C4-2B (cell line): ENCODE data around the gene PFKFB4.

Experiments used
- H3K27ac ChIP-seq: fragments of 450-650 bp; 2 replicates; pipeline ENCODE4 v1.5.1; 2017
- ZFX ChIP-seq: fragments of 450-650 bp; IDR thresholded peaks from 2 replicates; pipeline ENCODE4 v1.6.1; 2017
- TF ChIP-seq, protein P1 (sequence below): fragments of 450-650 bp; conservative IDR thresholded peaks from 2 replicates; pipeline ENCODE4 v1.5.1; 2017; ENCODE audit warnings: mild to moderate bottlenecking

Gene PFKFB4

DNA sequence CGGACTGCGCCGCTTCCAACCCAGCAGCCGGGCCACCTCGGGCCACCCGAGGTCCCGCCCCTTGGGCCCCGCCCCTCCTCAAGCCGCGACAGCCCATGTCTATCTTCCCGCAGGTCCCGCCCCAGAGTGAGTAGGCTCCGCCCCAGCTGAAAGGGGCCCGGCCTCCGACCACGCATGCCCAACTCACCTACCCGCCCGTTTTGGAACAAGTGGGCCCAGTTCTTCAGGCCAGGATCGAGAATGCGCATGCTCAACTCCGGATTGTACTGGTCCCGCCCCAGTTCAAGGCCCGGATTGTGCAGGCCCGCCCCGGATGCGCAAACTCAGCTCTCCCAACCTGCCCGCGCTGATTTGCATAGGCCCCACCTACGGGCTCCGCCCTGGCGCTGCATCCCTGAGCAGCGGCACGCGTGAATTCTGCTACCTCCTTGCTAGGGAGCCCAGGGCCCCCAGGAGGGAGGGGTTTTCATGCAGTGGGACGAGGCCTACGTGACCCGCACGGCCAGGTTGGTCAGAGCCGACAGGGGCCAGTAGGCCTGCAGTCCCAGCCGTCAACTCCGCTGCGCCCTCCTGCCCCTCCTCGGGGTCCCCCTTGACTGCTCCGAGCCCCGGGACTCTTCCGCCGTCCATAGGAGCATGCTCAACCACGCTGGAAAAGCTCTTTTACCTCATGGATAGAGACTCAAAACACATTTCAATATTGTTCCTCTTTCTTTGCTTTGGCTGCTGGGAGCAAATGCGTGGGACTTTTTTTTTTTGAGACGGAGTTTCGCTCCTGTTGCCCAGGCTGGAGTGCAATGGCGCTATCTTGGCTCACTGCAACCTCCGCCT lies at the start of gene PFKFB4:
TSS of gene PFKFB4 (minus strand) at position 8 of the 831 bp plus-strand sequence. CDS start 26 bp downstream, outside the sequence.
- H3K27ac ChIP-seq, result peak within 1 kb of the TSS; percentile 71

DNA sequence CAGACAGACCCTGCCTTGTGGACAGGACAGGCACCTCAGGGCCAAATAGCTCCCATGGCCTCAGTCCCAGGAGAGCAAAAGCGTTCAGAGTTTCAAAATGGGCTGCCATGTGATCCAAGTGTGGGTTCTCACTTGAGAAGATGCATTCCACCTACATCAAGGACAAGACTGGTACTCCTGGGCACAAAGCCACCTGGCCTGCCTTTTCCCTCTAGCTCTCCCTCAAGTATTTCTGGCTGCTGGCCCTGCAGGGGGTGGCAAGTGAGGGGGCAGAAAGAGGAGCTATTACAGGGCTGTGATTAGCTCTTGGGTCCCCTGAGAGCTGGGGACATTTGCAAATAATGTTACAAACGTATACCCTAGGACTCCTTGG lies 45.0 kb upstream of the PFKFB4 start:
- H3K27ac ChIP-seq, result no peak overlapping the region
- TF ChIP-seq ZFX, result no peak
- TF ChIP-seq, protein P1, sequence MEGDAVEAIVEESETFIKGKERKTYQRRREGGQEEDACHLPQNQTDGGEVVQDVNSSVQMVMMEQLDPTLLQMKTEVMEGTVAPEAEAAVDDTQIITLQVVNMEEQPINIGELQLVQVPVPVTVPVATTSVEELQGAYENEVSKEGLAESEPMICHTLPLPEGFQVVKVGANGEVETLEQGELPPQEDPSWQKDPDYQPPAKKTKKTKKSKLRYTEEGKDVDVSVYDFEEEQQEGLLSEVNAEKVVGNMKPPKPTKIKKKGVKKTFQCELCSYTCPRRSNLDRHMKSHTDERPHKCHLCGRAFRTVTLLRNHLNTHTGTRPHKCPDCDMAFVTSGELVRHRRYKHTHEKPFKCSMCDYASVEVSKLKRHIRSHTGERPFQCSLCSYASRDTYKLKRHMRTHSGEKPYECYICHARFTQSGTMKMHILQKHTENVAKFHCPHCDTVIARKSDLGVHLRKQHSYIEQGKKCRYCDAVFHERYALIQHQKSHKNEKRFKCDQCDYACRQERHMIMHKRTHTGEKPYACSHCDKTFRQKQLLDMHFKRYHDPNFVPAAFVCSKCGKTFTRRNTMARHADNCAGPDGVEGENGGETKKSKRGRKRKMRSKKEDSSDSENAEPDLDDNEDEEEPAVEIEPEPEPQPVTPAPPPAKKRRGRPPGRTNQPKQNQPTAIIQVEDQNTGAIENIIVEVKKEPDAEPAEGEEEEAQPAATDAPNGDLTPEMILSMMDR, result no peak

More for the DNA sequence above, at the start of gene PFKFB4:
- TF ChIP-seq, protein P1, result no peak
- no peak for TF ChIP-seq ZFX

DNA sequence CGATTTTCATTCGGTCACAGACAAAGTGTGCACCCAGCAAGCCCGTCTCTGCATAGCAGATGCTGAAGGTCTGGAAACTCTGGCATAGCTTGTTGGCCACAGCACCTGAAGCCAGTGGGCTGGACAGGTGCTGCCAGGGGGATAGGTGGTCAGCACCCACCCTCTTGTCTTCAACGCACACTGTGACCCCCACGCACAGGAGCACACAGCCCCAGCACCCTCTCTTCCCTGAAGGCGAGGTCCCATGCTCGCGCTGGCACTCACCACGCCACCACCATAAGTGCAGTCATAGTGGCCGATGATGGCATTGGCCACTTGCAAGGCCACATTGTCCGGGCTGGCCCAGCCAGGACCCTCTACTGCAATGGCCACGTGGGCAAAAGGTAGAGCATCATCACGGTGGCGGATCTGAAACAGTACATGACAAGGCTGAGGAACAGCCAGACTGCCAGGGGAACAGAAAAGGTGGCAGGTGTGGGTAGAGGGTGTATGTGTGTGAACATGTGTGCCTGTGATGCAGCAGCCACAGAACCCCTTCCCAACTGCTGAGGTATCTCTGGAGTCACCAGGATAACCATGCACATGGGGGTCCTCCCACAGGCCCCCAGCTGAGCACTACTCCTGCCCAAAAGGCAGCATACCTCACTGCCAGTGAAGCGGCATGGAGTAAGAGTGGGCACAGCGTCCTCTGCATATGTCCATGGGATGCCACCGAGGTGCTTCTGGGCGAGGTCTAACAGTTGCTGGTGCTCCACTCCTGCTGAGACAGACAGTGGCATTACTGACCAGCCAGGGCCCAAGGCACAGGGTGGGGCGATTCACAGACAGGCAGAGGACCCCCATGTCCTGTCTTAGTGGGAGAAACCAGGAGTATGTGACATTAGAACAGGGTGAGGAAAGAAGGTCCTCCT lies 44.4 kb upstream of the PFKFB4 start:
- TF ChIP-seq, protein P1, result no peak
- no peak for TF ChIP-seq ZFX
- no peak overlapping the region for H3K27ac ChIP-seq

DNA sequence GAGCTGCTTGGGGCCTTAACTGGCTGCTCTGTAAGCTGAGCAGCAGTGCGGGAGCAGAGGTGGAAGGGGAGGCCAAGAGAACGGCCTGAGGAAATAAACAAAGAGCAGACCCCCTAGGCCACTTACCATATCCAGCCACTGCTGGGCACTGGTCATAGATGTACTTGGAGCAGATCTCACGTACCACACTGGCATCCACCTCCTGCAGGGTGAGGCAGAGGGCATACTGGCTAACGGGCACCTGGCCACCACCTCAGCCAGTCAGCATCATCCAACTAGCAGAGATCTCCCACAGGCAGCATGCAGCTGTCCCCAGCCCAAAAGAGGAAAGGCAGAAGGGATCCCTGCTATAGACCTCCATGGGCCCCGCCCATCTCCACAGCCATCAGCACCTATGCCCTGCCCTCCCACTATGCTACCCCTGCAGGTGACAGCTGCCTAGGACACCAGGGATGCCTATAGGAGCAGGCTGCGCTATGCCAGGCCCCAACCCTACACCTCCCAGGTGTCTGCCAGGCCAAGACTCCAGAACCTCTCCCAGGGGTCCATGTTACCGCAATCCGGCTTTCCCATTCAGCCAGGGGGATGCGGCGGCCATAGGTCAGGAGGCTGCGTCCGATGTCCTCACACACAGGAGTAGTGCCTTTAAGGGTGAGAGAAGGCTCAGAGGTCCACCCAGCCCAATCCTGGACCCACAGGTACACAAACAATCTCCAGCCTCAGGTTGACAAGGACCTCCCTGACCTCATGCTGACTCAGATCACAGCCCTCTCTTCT lies 43.1 kb upstream of the PFKFB4 start:
- TF ChIP-seq, protein P1, result no peak
- no peak for TF ChIP-seq ZFX
- no peak overlapping the region for H3K27ac ChIP-seq

DNA sequence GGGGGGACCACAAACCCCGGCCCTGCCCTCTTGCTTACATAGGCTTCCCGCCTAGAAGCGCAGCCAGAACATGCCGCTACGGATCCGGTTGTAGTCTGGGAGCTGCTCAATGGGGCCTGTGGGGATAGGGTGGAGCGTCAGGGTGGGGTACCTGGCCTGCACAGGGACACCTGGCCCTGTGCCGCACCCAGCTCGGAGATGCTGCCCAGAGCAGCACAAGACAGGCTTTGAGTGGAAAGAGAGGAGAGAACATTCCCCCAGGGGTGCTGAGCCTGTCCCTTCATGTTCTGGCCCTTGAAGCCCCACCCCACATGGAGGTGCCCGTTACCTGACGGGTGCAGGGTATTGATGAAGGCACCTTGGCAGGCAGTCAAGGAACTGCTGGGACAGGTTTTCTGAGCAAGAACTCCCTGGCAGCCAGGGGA lies 42.5 kb upstream of the PFKFB4 start:
- no peak overlapping the region for H3K27ac ChIP-seq
- no peak for TF ChIP-seq ZFX
- TF ChIP-seq, protein P1, result no peak

DNA sequence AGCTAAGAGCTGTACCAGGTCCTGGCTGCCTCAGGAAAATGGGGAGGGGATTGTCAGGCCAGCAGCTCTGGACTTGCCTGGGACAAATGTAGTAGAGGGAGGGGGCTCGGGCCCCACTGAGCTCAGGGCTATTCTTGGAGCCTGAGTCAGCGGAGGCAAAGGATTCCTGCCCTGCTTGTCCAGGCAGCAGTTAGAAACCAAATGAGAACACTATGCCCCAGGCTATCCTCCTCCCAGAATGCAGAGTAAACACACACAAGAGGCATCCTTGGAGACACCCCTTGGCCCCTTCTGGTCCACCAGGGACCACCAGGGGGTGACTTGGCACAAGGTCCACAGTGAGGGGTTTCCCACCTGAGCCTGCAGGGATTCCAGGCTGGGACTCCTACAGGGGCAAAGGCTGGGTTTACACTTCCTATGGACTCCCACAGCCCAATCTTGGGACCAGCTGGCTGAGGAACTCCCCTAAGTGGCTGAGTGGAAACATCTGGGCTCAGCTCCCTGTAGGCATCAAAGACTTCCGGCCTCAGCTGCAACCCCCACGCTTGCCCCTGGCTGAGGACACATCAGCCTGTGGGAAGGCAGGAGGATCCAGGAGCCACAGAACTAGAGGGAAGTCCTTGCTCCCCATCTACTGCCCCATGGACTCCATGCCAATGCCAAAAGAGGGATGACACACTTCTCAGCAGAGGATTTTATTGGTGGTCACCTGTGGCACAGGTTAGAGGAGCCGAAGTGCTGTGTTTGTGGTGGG lies 41.9 kb upstream of the PFKFB4 start:
- no peak overlapping the region for H3K27ac ChIP-seq
- TF ChIP-seq ZFX, result no peak
- TF ChIP-seq, protein P1, result no peak
